ENCODE results near the gene MBNL1.

The MBNL1 gene

GRCh38 chr3:152317956-152318355 is 49.2 kb downstream of the MBNL1 start:
- Histone ChIP-seq H3K27ac (no peak overlapping the region), H3K36me3 (no peaks in the 10 kb centered on the region), H3K27me3 (ENCODE audit: insufficient read depth, low read depth, severe bottlenecking) (no peaks in the 10 kb centered on the region), H3K4me3 (ENCODE audit: low read depth, low read length) (no peak overlapping the region), H3K9me3 (ENCODE audit: severe bottlenecking) (no peaks in the 10 kb centered on the region)
- TF ChIP-seq CTCF (IDR thresholded peaks at IDR 0.05; ENCODE audit: low read depth, low read length), result no peak
- no peak for DNase-seq

- H3K27me3 ChIP-seq (ENCODE audit: insufficient read depth, low read depth, severe bottlenecking), result no peaks in the 10 kb centered on the region
- TF ChIP-seq CTCF (IDR thresholded peaks at IDR 0.05; ENCODE audit: low read depth, low read length), result no peak
- no peak for DNase-seq
- H3K36me3 ChIP-seq, result no peaks in the 10 kb centered on the region
- H3K9me3 ChIP-seq (ENCODE audit: severe bottlenecking), result no peaks in the 10 kb centered on the region
- H3K4me3 ChIP-seq (ENCODE audit: low read depth, low read length), result no peak overlapping the region
- H3K27ac ChIP-seq, result no peak overlapping the region
These were observed 49.8 kb downstream of the MBNL1 start for GRCh38 chr3:152318512-152318911.

GRCh38 chr3:152319256-152319655 is 50.5 kb downstream of the MBNL1 start:
- Histone ChIP-seq H3K9me3 (ENCODE audit: severe bottlenecking) (no peaks in the 10 kb centered on the region), H3K27ac (no peak overlapping the region), H3K27me3 (ENCODE audit: insufficient read depth, low read depth, severe bottlenecking) (no peaks in the 10 kb centered on the region), H3K4me3 (ENCODE audit: low read depth, low read length) (no peak overlapping the region), H3K36me3 (no peaks in the 10 kb centered on the region)
- TF ChIP-seq CTCF (IDR thresholded peaks at IDR 0.05; ENCODE audit: low read depth, low read length), result no peak
- no peak for DNase-seq

GRCh38 chr3:152319831-152320617 is 51.3 kb downstream of the MBNL1 start:
- Histone ChIP-seq H3K27ac (no peak overlapping the region), H3K36me3 (no peaks in the 10 kb centered on the region), H3K4me3 (ENCODE audit: low read depth, low read length) (no peak overlapping the region), H3K27me3 (ENCODE audit: insufficient read depth, low read depth, severe bottlenecking) (no peaks in the 10 kb centered on the region), H3K9me3 (ENCODE audit: severe bottlenecking) (no peaks in the 10 kb centered on the region)
- no peak for TF ChIP-seq CTCF (IDR thresholded peaks at IDR 0.05; ENCODE audit: low read depth, low read length)
- DNase-seq, result no peak

- Histone ChIP-seq H3K36me3 (no peaks in the 10 kb centered on the region), H3K27ac (no peak overlapping the region), H3K27me3 (ENCODE audit: insufficient read depth, low read depth, severe bottlenecking) (no peaks in the 10 kb centered on the region), H3K4me3 (ENCODE audit: low read depth, low read length) (no peak overlapping the region), H3K9me3 (ENCODE audit: severe bottlenecking) (no peaks in the 10 kb centered on the region)
- no peak for TF ChIP-seq CTCF (IDR thresholded peaks at IDR 0.05; ENCODE audit: low read depth, low read length)
- no peak for DNase-seq
These were observed 52.6 kb downstream of the MBNL1 start for GRCh38 chr3:152321200-152321954.

All from WERI-Rb-1 (cell line).